Measurements from ENCODE around the gene MTSS2.

MTSS2 gene

DNA sequence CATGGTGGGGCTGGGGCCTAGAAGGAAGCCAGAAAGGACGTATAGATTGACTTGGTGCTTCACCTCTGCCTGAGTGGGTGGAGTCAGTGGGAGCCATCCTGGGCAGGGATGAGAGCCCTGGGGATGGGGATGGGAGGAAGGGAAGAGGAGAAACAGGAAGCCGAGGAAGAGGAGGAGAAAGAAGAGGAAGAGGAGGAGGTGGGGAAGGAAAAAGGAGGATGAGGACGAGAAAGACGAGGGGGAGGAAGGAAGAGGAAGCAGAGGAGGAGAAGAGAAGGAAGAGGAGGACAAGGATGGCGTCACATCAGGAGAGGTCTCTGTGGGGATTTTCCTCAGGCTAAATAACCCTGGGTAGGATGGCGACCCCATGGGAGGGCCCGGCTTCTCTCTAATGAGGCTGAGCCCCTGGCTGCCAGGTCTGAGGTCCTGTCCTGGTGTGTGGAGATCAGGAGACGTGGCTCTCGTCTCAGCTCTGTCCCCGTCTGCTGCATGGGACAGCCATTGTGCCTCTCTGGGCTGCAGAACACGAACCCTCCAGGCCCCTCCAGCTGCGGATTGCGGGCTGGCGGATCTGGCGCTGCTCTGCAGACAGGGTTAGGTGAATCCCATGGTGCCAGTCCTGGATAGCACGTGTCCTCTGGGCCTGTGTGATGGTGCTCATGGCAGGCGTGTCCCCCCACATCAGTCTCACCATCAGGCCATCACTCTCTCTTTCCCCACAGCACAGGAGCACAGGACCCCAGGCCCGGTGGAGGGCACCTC lies 35.5 kb upstream of the MTSS2 start:
- Mint-ChIP-seq H3K36me3 (peaks cover 15% of the 10 kb centered on the region), H3K4me3 (no peak overlapping the region), H3K27ac (no peak overlapping the region), H3K27me3 (no peaks in the 10 kb centered on the region), H3K9me3 (ENCODE audit: low read depth) (no peaks in the 10 kb centered on the region), H3K4me1 (ENCODE audit: low read depth) (no peaks in the 10 kb centered on the region)

- Mint-ChIP-seq H3K4me3 (no peak overlapping the region), H3K27me3 (no peaks in the 10 kb centered on the region), H3K27ac (no peak overlapping the region), H3K36me3 (peaks cover 15% of the 10 kb centered on the region), H3K9me3 (ENCODE audit: low read depth) (no peaks in the 10 kb centered on the region), H3K4me1 (ENCODE audit: low read depth) (no peaks in the 10 kb centered on the region)
These were observed 34.8 kb upstream of the MTSS2 start for GRCh38 chr16:70720425-70721201.

DNA sequence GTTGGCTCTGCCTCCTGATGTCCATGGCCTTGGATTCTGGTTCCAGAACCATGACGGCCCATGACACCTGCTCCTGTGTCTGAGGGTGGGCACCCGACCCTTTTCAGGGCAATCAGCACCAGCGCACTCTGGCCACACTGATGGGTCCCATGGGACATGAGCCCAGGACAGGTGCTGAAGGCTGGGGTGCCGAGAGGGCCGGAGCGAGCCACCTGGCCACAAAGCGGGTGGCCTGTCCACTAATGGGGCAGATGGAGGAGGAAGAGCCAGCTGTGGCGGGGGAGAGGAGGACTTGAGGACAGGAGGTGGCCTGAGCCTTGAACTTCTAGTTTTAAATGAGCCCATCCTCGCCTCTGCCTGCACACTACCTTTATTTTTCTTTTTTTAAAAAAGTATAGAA lies 31.2 kb upstream of the MTSS2 start:
- no peaks in the 10 kb centered on the region for H3K9me3 Mint-ChIP-seq (ENCODE audit: low read depth)
- no peak overlapping the region for H3K27ac Mint-ChIP-seq
- H3K36me3 Mint-ChIP-seq = peaks cover 11% of the 10 kb centered on the region
- H3K4me3 Mint-ChIP-seq = no peak overlapping the region
- H3K4me1 Mint-ChIP-seq (ENCODE audit: low read depth) = no peaks in the 10 kb centered on the region
- H3K27me3 Mint-ChIP-seq = no peaks in the 10 kb centered on the region

- Mint-ChIP-seq H3K27ac (no peak overlapping the region), H3K4me1 (ENCODE audit: low read depth) (peaks cover 5% of the 10 kb centered on the region)
These were observed 30.1 kb upstream of the MTSS2 start for GRCh38 chr16:70715860-70716357.

GRCh38 chr16:70715055-70715858 lies 29.4 kb upstream of the MTSS2 start:
- peaks cover 11% of the 10 kb centered on the region for H3K4me1 Mint-ChIP-seq (ENCODE audit: low read depth)
- no peaks in the 10 kb centered on the region for H3K27me3 Mint-ChIP-seq
- no peak overlapping the region for H3K4me3 Mint-ChIP-seq
- peaks cover 6% of the 10 kb centered on the region for H3K36me3 Mint-ChIP-seq
- H3K27ac Mint-ChIP-seq = no peak overlapping the region
- H3K9me3 Mint-ChIP-seq (ENCODE audit: low read depth) = no peaks in the 10 kb centered on the region

More at GRCh38 chr16:70715860-70716357, 30.1 kb upstream of the MTSS2 start:
- no peaks in the 10 kb centered on the region for H3K27me3 Mint-ChIP-seq
- no peaks in the 10 kb centered on the region for H3K9me3 Mint-ChIP-seq (ENCODE audit: low read depth)
- peaks cover 11% of the 10 kb centered on the region for H3K36me3 Mint-ChIP-seq
- no peak overlapping the region for H3K4me3 Mint-ChIP-seq

DNA sequence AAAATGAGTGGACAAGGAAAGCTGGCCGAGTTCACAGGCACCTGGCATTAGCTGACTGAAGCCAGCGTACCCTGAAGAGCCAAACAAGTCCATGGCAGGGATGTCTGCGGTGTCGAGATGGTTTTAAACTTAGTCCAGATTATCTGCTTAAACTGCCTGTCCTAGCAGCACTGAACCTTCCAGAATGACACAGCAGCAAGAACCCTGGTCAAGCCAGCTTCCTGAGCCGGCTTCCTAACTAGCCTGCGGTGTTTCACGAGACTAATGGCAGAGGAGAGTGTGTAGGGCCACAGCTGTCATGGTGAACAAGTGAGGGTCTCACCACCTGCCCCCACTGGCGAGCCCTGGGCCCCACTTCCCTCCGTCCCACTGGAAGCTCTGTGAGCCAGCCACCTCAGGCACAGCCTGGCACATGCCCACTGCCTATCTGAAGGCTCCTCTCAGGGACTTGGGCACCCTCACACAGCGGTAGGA lies 28.8 kb upstream of the MTSS2 start:
- Mint-ChIP-seq H3K27me3 (no peaks in the 10 kb centered on the region), H3K27ac (no peak overlapping the region), H3K36me3 (peaks cover 4% of the 10 kb centered on the region), H3K9me3 (ENCODE audit: low read depth) (no peaks in the 10 kb centered on the region), H3K4me3 (no peak overlapping the region), H3K4me1 (ENCODE audit: low read depth) (peaks cover 13% of the 10 kb centered on the region)

DNA sequence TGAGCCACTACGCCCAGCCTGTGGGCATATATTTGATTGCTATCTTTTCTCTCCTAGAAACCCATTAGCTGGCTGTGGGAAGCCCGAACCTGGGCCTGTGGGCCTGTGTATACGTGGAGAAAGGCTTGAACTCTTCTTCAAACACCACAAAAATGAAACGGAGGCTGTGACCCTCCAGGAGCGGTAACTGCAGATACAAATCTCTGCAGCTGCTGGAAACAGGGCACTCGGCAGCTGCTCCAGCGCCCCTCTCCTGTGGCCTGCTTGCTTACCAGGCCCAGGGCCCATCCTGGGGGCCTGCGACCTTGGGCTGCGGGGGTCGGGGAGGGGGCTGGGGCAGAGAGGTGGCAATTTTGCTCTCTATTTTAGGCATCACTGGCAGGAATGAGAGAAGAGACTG lies 28.0 kb upstream of the MTSS2 start:
- H3K36me3 Mint-ChIP-seq = no peaks in the 10 kb centered on the region
- H3K4me1 Mint-ChIP-seq (ENCODE audit: low read depth) = peaks cover 13% of the 10 kb centered on the region
- H3K4me3 Mint-ChIP-seq = no peak overlapping the region
- H3K9me3 Mint-ChIP-seq (ENCODE audit: low read depth) = no peaks in the 10 kb centered on the region
- no peaks in the 10 kb centered on the region for H3K27me3 Mint-ChIP-seq
- no peak overlapping the region for H3K27ac Mint-ChIP-seq

DNA sequence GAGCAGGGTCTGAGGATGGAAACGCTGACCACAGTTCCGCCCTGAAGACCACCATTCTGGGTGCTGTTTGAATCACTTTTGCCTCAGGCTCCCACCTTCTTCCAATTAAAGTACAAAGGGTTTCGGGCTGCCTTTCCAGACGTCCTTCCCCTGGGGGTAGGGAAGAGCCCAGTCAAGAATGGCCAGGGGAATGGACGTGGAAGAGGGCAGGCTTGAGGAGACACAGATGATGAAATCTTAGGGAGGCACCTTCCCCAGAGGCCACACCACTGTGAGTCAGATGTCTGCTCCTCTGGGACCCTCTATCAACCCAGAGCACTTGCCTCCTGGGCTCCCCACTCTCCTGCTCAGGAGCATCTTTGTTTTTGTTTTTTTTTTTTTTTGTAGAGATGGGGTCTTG lies 27.5 kb upstream of the MTSS2 start:
- H3K27me3 Mint-ChIP-seq = no peaks in the 10 kb centered on the region
- H3K27ac Mint-ChIP-seq = no peak overlapping the region
- H3K36me3 Mint-ChIP-seq = no peaks in the 10 kb centered on the region
- H3K4me3 Mint-ChIP-seq = no peak overlapping the region
- no peaks in the 10 kb centered on the region for H3K9me3 Mint-ChIP-seq (ENCODE audit: low read depth)
- H3K4me1 Mint-ChIP-seq (ENCODE audit: low read depth) = peaks cover 13% of the 10 kb centered on the region

DNA sequence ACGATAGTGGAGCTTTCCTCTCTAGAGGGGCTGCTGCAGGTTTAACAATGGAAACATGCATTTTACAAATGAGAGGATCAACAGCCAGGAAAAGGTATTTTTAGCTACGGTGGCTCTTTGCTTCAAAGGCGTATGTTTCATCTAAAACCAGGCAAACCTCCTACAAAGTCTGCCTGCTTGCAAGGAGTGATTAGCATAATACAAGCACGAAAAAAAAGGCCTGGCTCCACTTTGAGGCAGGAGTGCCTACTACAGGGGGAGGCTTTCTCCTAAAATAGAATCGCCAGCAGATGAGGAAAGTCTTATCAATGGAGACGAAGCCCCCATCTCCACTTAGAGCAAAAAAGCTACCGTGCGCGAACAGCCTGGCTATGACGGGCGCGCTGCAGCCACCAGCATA lies 27.1 kb upstream of the MTSS2 start:
- H3K4me3 Mint-ChIP-seq = no peak overlapping the region
- no peaks in the 10 kb centered on the region for H3K27me3 Mint-ChIP-seq
- peaks cover 13% of the 10 kb centered on the region for H3K4me1 Mint-ChIP-seq (ENCODE audit: low read depth)
- H3K9me3 Mint-ChIP-seq (ENCODE audit: low read depth) = no peaks in the 10 kb centered on the region
- H3K36me3 Mint-ChIP-seq = no peaks in the 10 kb centered on the region
- H3K27ac Mint-ChIP-seq = no peak overlapping the region

GRCh38 chr16:70712359-70712758 lies 26.5 kb upstream of the MTSS2 start:
- H3K27me3 Mint-ChIP-seq = no peaks in the 10 kb centered on the region

GRCh38 chr16:70711211-70712031 lies 25.6 kb upstream of the MTSS2 start:
- no peak overlapping the region for H3K27ac Mint-ChIP-seq
- H3K9me3 Mint-ChIP-seq (ENCODE audit: low read depth) = no peaks in the 10 kb centered on the region
- H3K36me3 Mint-ChIP-seq = no peaks in the 10 kb centered on the region
- no peaks in the 10 kb centered on the region for H3K27me3 Mint-ChIP-seq
- H3K4me3 Mint-ChIP-seq = no peak overlapping the region
- peaks cover 13% of the 10 kb centered on the region for H3K4me1 Mint-ChIP-seq (ENCODE audit: low read depth)

More at GRCh38 chr16:70712359-70712758, 26.5 kb upstream of the MTSS2 start:
- Mint-ChIP-seq H3K4me3 (no peak overlapping the region), H3K9me3 (ENCODE audit: low read depth) (no peaks in the 10 kb centered on the region), H3K27ac (no peak overlapping the region), H3K36me3 (no peaks in the 10 kb centered on the region), H3K4me1 (ENCODE audit: low read depth) (peaks cover 13% of the 10 kb centered on the region)

- Mint-ChIP-seq H3K27ac (no peak overlapping the region), H3K4me1 (ENCODE audit: low read depth) (peaks cover 13% of the 10 kb centered on the region), H3K27me3 (no peaks in the 10 kb centered on the region), H3K4me3 (no peak overlapping the region), H3K36me3 (no peaks in the 10 kb centered on the region), H3K9me3 (ENCODE audit: low read depth) (no peaks in the 10 kb centered on the region)
These were observed 24.8 kb upstream of the MTSS2 start for GRCh38 chr16:70710422-70711210.

GRCh38 chr16:70709942-70710341 lies 24.1 kb upstream of the MTSS2 start:
- Mint-ChIP-seq H3K4me1 (ENCODE audit: low read depth) (peaks cover 13% of the 10 kb centered on the region), H3K27ac (no peak overlapping the region), H3K27me3 (no peaks in the 10 kb centered on the region), H3K4me3 (no peak overlapping the region), H3K9me3 (ENCODE audit: low read depth) (no peaks in the 10 kb centered on the region), H3K36me3 (no peaks in the 10 kb centered on the region)
